H1 (cell line): ENCODE measurements around the gene NAV2. TPM values are rescaled to one million over a fixed set of nuclear protein-coding genes. Genes with fewer than 3 reads are reported as not detected.

Source experiments
- BACH1 ChIP-seq: IDR thresholded peaks from 2 replicates; pipeline ENCODE4 v1.6.1; 2012; ENCODE audit warnings: low read length, improper control_type of control experiment
- BCL11A ChIP-seq, 2 experiments: IDR thresholded peaks; one replicate each; pipeline ENCODE4 v1.6.1; 2011; ENCODE audit warnings: low read depth in 2 of 2, low read length in 2 of 2, mild to moderate bottlenecking in 2 of 2
- CBX8 ChIP-seq: fragments of 300-800, 300-1000 bp; sonication (generic); IDR thresholded peaks from 2 replicates; pipeline ENCODE4 v1.7.1; 2016; ENCODE audit warnings: low read depth, low read length, borderline replicate concordance
- CEBPB ChIP-seq: IDR thresholded peaks from 2 replicates; pipeline ENCODE4 v1.6.1; 2012; ENCODE audit warnings: low read depth, low read length
- EGR1 ChIP-seq: IDR thresholded peaks from 2 replicates; pipeline ENCODE4 v1.6.1; 2011; ENCODE audit warnings: low read depth, low read length, borderline replicate concordance
- EZH2 ChIP-seq: fragments of 200-600 bp; sonication (generic); IDR thresholded peaks from 2 replicates; pipeline ENCODE4 v1.7.1; 2012; ENCODE audit warnings: low read depth, mild to moderate bottlenecking, moderate library complexity, low read length, inconsistent platforms; ENCODE audit not compliant: severe bottlenecking
- GABPA ChIP-seq: IDR thresholded peaks from 2 replicates; pipeline ENCODE4 v1.6.1; 2011; ENCODE audit warnings: mild to moderate bottlenecking, low read length, moderate library complexity, borderline replicate concordance; ENCODE audit not compliant: insufficient read depth
- HDAC2 ChIP-seq, 2 experiments: fragments of 300-600 bp in 1 of 2; sonication (generic) in 1 of 2; IDR thresholded peaks; 2 replicates each; pipeline ENCODE4 v1.6.1; 2011 to 2012; ENCODE audit warnings: low read depth in 2 of 2, low read length in 2 of 2, mild to moderate bottlenecking in 2 of 2, moderate library complexity in 2 of 2, borderline replicate concordance in 1 of 2, inconsistent platforms in 1 of 2
- KDM4A ChIP-seq: IDR thresholded peaks from one replicate; pipeline ENCODE4 v1.7.1; 2012; ENCODE audit warnings: low read depth, mild to moderate bottlenecking, moderate library complexity, low read length, inconsistent platforms; ENCODE audit not compliant: severe bottlenecking
- NRF1 ChIP-seq: IDR thresholded peaks from 2 replicates; pipeline ENCODE4 v1.6.1; 2011; ENCODE audit warnings: mild to moderate bottlenecking, low read depth, low read length, improper control_type of control experiment
- POU5F1 ChIP-seq: IDR thresholded peaks from 2 replicates; pipeline ENCODE4 v1.6.1; 2011; ENCODE audit warnings: low read depth, mild to moderate bottlenecking, low read length, moderate library complexity
- RBBP5 ChIP-seq: IDR thresholded peaks from 2 replicates; pipeline ENCODE4 v1.7.1; 2012; ENCODE audit warnings: low read depth, mild to moderate bottlenecking, inconsistent platforms, low read length, moderate library complexity, borderline replicate concordance
- SIRT6 ChIP-seq: IDR thresholded peaks from one replicate; pipeline ENCODE4 v1.7.1; 2012; ENCODE audit warnings: low read length, inconsistent platforms
- SRF ChIP-seq: IDR thresholded peaks from 2 replicates; pipeline ENCODE4 v1.6.1; 2011; ENCODE audit warnings: mild to moderate bottlenecking, low read depth, low read length, moderate library complexity
- SUZ12 ChIP-seq: fragments of 200-600 bp; sonication (generic); IDR thresholded peaks from 2 replicates; pipeline ENCODE4 v1.6.1; 2012; ENCODE audit warnings: mild to moderate bottlenecking, inconsistent platforms, low read length, moderate library complexity, mixed read lengths
- TAF1 ChIP-seq: IDR thresholded peaks from 2 replicates; pipeline ENCODE4 v1.6.1; 2011; ENCODE audit warnings: mild to moderate bottlenecking, low read depth, low read length
- TBP ChIP-seq: IDR thresholded peaks from 2 replicates; pipeline ENCODE4 v1.6.1; 2011; ENCODE audit warnings: low read depth, low read length, improper control_type of control experiment
- polyA plus RNA-seq, 7 experiments: library from polyadenylated mRNA; depleted of rRNA in 3 of 7; stranded (reverse) in 5 of 7; unstranded in 2 of 7; fragments of >200 nt in 5 of 7; fragments of 200-250 nt in 2 of 7; gene quantifications; 1 replicate in 5 of 7; 2 replicates in 1 of 7; 4 replicates in 1 of 7; pipeline versions ENCODE4 v1.2.1 to v1.2.3, GENCODE V29; 2011 to 2013; ENCODE audit warnings: missing spikeins in 2 of 7, mixed read lengths in 2 of 7
- total RNA-seq: library from RNA; stranded (reverse); fragmentation: NEBNext Ultra II Directional; extraction: Animal tissue kit (Norgen Biotek cat#: 25700); gene quantifications from 2 replicates; pipeline ENCODE4 v1.2.1, GENCODE V29; 2021
- TF ChIP-seq, protein P1 (sequence below): IDR thresholded peaks from 2 replicates; pipeline ENCODE4 v1.6.1; 2012; ENCODE audit warnings: inconsistent platforms
- TF ChIP-seq, protein P2 (sequence below): IDR thresholded peaks from 2 replicates; pipeline ENCODE4 v1.6.1; 2011; ENCODE audit warnings: low read depth, mild to moderate bottlenecking, low read length; ENCODE audit not compliant: insufficient read depth

Gene NAV2
- total and polyA plus RNA-seq, 2 of the 8 experiments (the other 6 are each of a cell fraction or from before 2014, with no cell fraction given): 35.6 to 73.6 TPM

- TF ChIP-seq, protein P1, sequence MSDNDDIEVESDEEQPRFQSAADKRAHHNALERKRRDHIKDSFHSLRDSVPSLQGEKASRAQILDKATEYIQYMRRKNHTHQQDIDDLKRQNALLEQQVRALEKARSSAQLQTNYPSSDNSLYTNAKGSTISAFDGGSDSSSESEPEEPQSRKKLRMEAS: 0 out of 2 replicates have a peak, but pooled peaks have one; percentile 22
- TF ChIP-seq EZH2 (no peak), TAF1 (no peak), KDM4A (no peak), SRF (no peak), BCL11A (IDR thresholded peaks at IDR 0.05; ENCODE audit: low read depth in 2 of 2, low read length in 2 of 2) (peak in 1 of 2 experiments; percentile 76), CEBPB (no peak), GABPA (no peak), NRF1 (0 out of 2 replicates have a peak, but pooled peaks have one; percentile 4), HDAC2 (IDR thresholded peaks at IDR 0.05; ENCODE audit: borderline replicate concordance in 1 of 2, low read depth in 2 of 2, low read length in 2 of 2) (peak; percentile 91 to 96; a peak in 2 of 4 replicates), EGR1 (no peak), BACH1 (peak; percentile 60; the same call in 1 of the 2 replicates), POU5F1 (0 out of 2 replicates have a peak, but pooled peaks have one; percentile 27), RBBP5 (no peak; the same call in 1 of the 2 replicates), SUZ12 (no peak), SIRT6 (no peak), TBP (no peak; the same call in 1 of the 2 replicates), CBX8 (no peak)
- TF ChIP-seq, protein P2, sequence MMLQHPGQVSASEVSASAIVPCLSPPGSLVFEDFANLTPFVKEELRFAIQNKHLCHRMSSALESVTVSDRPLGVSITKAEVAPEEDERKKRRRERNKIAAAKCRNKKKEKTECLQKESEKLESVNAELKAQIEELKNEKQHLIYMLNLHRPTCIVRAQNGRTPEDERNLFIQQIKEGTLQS: no peak
These were observed 314.3 kb downstream of the NAV2 start (continued) for GRCh38 chr11:20026629-20027555.
